ENCODE measurements around the gene PIP4K2B. TPM values are rescaled to one million over a fixed set of nuclear protein-coding genes. Genes with fewer than 3 reads are reported as not detected.

The PIP4K2B gene
- total and polyA plus RNA-seq, 9 of the 15 experiments (the other 6 are each of a cell fraction or from before 2014, with no cell fraction given), result 3.7 to 29.9 (median 23.0) TPM

- in situ Hi-C loops (cut with MboI) (no loop called here), intact Hi-C loops (cut with micrococcal nuclease) (no loop called here)
- FAIRE-seq (no peak), ATAC-seq (no peak), DNase-seq (ENCODE audit: extremely low read depth in 1 of 4, low spot score in 3 of 4) (no peak)
- peaks cover 22 to 61% of the 10 kb centered on the region in 2 experiments for H3K4me1 ChIP-seq (replicated peaks in 1 of 2; ENCODE audit: control insufficient read depth in 2 of 2, insufficient read depth in 2 of 2, low read length in 2 of 2)
- peak overlapping the region; percentile 92 for H3K4me3 ChIP-seq
- H4K20me1 ChIP-seq (replicated peaks; ENCODE audit: control insufficient read depth, insufficient read depth, low read length), result peaks cover 9% of the 10 kb centered on the region
- H3K9me3 ChIP-seq (replicated peaks; ENCODE audit: control insufficient read depth, insufficient read depth, low read depth, low read length), result no peaks in the 10 kb centered on the region
- H2AFZ ChIP-seq (ENCODE audit: low read depth, low read length), result no peak overlapping the region
- peaks cover 4% of the 10 kb centered on the region for H3K9me1 ChIP-seq (ENCODE audit: control insufficient read depth, insufficient read depth, low read length)
- H3K4me2 ChIP-seq (ENCODE audit: insufficient read depth, low read length), result peak overlapping the region; percentile 92
- no peaks in the 10 kb centered on the region for H3K27me3 ChIP-seq (ENCODE audit: control insufficient read depth in 2 of 2, insufficient read depth in 2 of 2, low read length in 2 of 2)
- POLR2A ChIA-PET, result interaction anchor here (0.6 to 0.9 kb wide), 5 partner anchors 10 to 41 kb away, joined by 3 to 4 read pairs (median 3); partner anchors contain the start of gene MLLT6
- H3K79me2 ChIP-seq (ENCODE audit: control insufficient read depth, insufficient read depth, low read length), result peaks cover 89% of the 10 kb centered on the region
- CTCF ChIA-PET (ENCODE audit: low intra/inter-chr PET ratio), result no interaction called here
- TSS peak; percentile 39 for BruUV-seq (replicated peaks)
- H3K9ac ChIP-seq (ENCODE audit: insufficient read depth in 1 of 2, low read depth in 2 of 2, low read length in 2 of 2), result peak overlapping the region; percentile 86 to 94; a peak in 3 of 4 replicates
- 55% methylated on average over 8 of the region's 8 CpGs for WGBS (ENCODE audit: insufficient coverage, low coverage, missing lambda C conversion rate)
- H3K36me3 ChIP-seq (ENCODE audit: control insufficient read depth, insufficient read depth, low read length), result peaks cover 10% of the 10 kb centered on the region; the same call in 1 of the 3 replicates
- peak; percentile 27; the same call in 1 of the 2 replicates for TF ChIP-seq RBFOX2 (IDR thresholded peaks at IDR 0.05; ENCODE audit: low read depth, low read length)
- TF ChIP-seq ZSCAN32 (CRISPR knock-in tag; IDR thresholded peaks at IDR 0.05), result no peak
- peak; percentile 16; the same call in 1 of the 2 replicates for TF ChIP-seq CREM (IDR thresholded peaks at IDR 0.05; ENCODE audit: low read depth)
- no peak overlapping the region; the same call in 2 of the 3 replicates for H3K27ac ChIP-seq (ENCODE audit: extremely low read depth, low read depth, low read length)
Measured at GRCh38 chr17:38746004-38746848, 53.1 kb downstream of the PIP4K2B start.

DNA sequence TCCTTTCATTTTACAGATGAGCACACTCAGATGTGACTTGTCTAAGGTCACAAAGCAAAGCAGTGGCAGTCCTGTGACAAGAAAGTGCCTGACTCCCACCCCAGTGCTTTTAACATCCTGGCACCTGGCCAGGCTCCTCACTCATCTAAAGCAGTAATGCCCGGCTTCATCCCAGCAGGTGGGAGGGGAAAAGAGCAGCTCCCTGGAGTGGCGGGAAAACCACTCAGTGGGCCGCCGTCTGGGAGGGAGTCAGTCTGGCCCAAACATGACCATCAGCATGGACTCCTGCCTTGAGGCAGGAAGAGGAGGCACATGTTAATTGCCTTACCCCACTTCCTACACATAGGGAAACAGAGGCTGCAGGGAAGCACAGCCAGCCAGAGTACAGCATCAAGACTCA, 53.8 kb downstream of the PIP4K2B start:
- intact Hi-C loops (cut with micrococcal nuclease) (no loop called here), in situ Hi-C loops (cut with MboI) (no loop called here)
- Histone ChIP-seq H3K79me2 (ENCODE audit: control insufficient read depth, insufficient read depth, low read length) (peaks cover 85% of the 10 kb centered on the region), H3K4me1 (replicated peaks in 1 of 2; ENCODE audit: control insufficient read depth in 2 of 2, insufficient read depth in 2 of 2, low read length in 2 of 2) (peaks cover 19 to 60% of the 10 kb centered on the region in 2 experiments), H3K27ac (ENCODE audit: extremely low read depth, low read depth, low read length) (no peak overlapping the region), H3K9me1 (ENCODE audit: control insufficient read depth, insufficient read depth, low read length) (peaks cover 4% of the 10 kb centered on the region), H2AFZ (ENCODE audit: low read depth, low read length) (no peak overlapping the region), H4K20me1 (replicated peaks; ENCODE audit: control insufficient read depth, insufficient read depth, low read length) (peaks cover 13% of the 10 kb centered on the region), H3K4me2 (ENCODE audit: insufficient read depth, low read length) (no peak overlapping the region), H3K4me3 (no peak overlapping the region), H3K27me3 (ENCODE audit: control insufficient read depth in 2 of 2, insufficient read depth in 2 of 2, low read length in 2 of 2) (no peaks in the 10 kb centered on the region), H3K36me3 (ENCODE audit: control insufficient read depth, insufficient read depth, low read length) (peaks cover 14% of the 10 kb centered on the region; the same call in 2 of the 3 replicates), H3K9ac (ENCODE audit: insufficient read depth in 1 of 2, low read depth in 2 of 2, low read length in 2 of 2) (peak overlapping the region in 1 of 2 experiments; percentile 9; a peak in 1 of 4 replicates), H3K9me3 (replicated peaks; ENCODE audit: control insufficient read depth, insufficient read depth, low read depth, low read length) (no peaks in the 10 kb centered on the region)
- WGBS (ENCODE audit: insufficient coverage, low coverage, missing lambda C conversion rate), result 46% methylated on average over 4 of the region's 4 CpGs
- no peak for FAIRE-seq
- CTCF ChIA-PET (ENCODE audit: low intra/inter-chr PET ratio), result no interaction called here
- ATAC-seq, result no peak
- POLR2A ChIA-PET, result interaction anchor here (0.8 to 1.3 kb wide), 2 partner anchors 15 to 21 kb away, joined by 3 to 4 read pairs; partner anchors contain the start of gene CISD3
- no TSS peak for BruUV-seq (replicated peaks)
- peak in 1 of 4 experiments; percentile 41 for DNase-seq (ENCODE audit: extremely low read depth in 1 of 4, low spot score in 3 of 4)
- no peak for TF ChIP-seq TCF7 (IDR thresholded peaks at IDR 0.05; ENCODE audit: borderline replicate concordance)
- no peak for TF ChIP-seq EP400 (IDR thresholded peaks at IDR 0.05)
- TF ChIP-seq NFIX (CRISPR knock-in tag; IDR thresholded peaks at IDR 0.05; ENCODE audit: low read depth), result peak; percentile 18; the same call in 1 of the 2 replicates
- peak; percentile 89 for TF ChIP-seq NFIC (IDR thresholded peaks at IDR 0.05)
- TF ChIP-seq, protein P1, sequence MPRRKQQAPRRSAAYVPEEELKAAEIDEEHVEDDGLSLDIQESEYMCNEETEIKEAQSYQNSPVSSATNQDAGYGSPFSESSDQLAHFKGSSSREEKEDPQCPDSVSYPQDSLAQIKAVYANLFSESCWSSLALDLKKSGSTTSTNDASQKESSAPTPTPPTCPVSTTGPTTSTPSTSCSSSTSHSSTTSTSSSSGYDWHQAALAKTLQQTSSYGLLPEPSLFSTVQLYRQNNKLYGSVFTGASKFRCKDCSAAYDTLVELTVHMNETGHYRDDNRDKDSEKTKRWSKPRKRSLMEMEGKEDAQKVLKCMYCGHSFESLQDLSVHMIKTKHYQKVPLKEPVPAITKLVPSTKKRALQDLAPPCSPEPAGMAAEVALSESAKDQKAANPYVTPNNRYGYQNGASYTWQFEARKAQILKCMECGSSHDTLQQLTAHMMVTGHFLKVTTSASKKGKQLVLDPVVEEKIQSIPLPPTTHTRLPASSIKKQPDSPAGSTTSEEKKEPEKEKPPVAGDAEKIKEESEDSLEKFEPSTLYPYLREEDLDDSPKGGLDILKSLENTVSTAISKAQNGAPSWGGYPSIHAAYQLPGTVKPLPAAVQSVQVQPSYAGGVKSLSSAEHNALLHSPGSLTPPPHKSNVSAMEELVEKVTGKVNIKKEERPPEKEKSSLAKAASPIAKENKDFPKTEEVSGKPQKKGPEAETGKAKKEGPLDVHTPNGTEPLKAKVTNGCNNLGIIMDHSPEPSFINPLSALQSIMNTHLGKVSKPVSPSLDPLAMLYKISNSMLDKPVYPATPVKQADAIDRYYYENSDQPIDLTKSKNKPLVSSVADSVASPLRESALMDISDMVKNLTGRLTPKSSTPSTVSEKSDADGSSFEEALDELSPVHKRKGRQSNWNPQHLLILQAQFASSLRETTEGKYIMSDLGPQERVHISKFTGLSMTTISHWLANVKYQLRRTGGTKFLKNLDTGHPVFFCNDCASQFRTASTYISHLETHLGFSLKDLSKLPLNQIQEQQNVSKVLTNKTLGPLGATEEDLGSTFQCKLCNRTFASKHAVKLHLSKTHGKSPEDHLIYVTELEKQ (CRISPR knock-in tag; IDR thresholded peaks at IDR 0.05), result no peak
- TF ChIP-seq ZNF785 (CRISPR knock-in tag; IDR thresholded peaks at IDR 0.05), result no peak
- TF ChIP-seq HCFC1 (IDR thresholded peaks at IDR 0.05; ENCODE audit: low read depth, low read length), result no peak
- TF ChIP-seq ZEB2 (IDR thresholded peaks at IDR 0.05), result no peak
- no peak for TF ChIP-seq HNRNPH1 (optimal IDR thresholded peaks at IDR 0.05; ENCODE audit: low read depth, low read length)
